HG03460 (cell line): Measurements from ENCODE around the gene SLC45A3.
"Not testable (repeated sequence)": the region's sequence is repeated elsewhere in the genome, so short reads cannot be mapped to it uniquely, and the experiment has no call there.

Experiments
- ATAC-seq: cut with Tn5 transposase; IDR thresholded peaks from one replicate; pipeline ENCODE4 v1.9.1; 2021; ENCODE audit not compliant: unreplicated experiment

The SLC45A3 gene

DNA sequence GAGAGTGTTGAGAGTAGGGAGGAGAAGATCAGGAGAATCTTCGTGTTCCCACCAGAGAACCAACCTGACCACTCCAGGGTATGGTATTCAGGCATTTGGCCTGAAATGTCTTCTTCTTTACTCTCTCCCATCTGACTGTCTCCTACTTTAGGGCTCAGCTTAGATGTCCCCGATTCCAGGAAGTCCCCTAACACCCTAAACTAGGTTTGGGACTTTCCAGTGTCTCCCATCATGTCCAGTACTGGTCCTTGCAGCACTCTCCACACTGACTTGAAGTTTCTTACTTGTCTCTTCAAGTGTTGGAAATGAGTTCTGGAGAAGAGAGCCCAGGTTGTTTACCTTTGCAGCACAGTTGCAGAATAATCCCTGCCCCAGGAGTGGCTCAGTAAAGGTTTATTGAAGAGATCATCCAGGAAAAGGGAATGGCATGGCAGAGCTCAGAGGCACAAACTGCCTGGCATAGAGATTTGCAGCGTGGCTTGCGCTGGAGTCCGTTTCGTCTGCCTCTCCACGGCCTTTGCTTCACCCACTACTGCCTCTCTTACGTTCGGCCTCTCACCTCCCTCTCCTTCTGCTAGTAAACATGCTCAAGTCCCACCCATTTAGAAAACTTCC is 42.3 kb downstream of the SLC45A3 start:
- no peak for ATAC-seq

GRCh38 chr1:205636732-205637131 is 43.6 kb downstream of the SLC45A3 start:
- no peak for ATAC-seq

DNA sequence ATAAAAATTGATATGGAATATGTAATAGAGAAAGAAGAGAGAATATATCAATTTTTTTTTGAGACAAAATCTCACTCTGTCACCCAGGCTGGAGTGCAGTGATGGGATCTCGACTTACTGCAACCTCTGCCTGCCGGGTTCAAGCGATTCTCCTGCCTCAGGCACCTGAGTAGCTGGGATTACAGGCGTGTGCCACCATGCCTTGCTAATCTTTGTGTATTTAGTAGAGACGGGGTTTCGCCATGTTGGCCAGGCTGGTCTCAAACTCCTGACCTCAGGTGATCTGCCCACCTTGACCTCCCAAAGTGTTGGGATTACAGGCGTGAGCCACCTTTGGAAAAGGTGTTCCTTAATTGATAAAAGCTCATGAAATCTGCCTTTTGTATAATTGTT is 44.2 kb downstream of the SLC45A3 start:
- not testable (repeated sequence) for ATAC-seq

GRCh38 chr1:205633421-205633976 is 46.8 kb downstream of the SLC45A3 start:
- ATAC-seq: no peak

DNA sequence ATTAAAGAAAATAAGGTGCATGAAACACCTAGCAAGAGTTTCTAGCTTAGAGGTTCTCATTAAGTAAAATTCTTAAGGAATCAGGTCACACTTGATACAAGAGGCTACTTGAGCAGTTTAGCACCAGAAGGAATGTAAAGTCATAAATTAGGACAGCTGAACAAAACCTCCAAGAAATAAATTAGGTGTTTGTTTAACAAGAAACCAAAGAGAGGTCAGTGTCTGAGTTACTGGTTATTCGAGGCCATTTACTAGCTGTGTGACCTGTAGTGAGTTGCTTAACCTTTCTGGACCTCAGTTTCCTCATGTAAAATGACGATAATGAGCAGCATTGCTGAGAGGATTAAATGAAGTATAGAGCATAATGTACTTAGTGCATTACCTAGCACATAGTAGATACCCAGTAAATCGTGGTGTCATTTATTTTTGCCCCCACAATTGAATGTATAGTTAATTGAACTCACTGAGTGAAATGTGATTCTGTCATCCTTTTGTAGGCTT is 47.6 kb downstream of the SLC45A3 start:
- no peak for ATAC-seq

DNA sequence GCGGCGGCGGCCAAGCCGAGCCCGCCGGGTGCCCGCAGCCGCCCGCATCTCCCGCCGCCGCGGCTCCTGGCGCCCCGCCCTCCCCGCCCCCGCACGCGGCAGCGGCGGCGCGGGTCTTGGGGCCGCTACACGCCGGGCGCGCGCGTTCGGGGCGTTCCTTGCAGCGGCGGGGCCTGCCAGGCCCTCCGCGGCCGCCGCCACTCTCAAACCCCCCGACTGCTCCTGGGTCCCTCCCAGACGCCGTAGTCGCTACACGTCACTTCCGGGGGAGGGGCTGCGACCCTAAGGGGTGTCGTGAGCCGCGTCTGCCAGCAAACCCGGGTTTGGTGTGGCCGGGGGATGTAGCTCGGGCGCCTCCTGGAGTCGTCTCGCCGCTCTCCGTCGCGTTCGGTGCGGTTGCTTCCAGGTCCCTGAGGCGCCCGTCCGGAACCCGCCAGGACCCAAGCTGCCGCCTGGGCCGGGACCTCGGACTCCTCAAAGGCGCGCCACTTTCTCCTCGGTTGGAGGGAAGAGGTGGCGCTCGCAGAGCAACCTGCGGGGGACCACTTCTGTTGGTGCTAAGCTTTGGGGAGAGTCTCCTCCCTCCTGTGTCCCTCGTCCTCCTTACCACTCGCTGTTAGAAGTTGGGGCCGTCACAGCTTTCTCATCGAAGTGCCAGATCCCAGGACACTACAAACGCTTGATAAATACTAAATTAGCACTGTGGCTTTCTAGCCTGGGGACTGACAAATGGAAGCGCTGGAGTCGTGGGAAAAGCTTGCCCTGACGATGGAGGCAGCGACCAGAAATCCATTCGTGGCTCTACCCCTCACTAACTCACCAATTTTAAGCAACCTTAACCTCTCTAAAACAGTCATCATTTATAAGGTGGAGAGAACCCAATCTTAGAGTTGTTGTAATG is 48.3 kb downstream of the SLC45A3 start, which contains the start of gene ELK4:
Gene ELK4 (minus strand): TSS at position 244 of the 901 bp plus-strand sequence. CDS start 8,129 bp downstream, outside the sequence.
- peak; percentile 75 for ATAC-seq

DNA sequence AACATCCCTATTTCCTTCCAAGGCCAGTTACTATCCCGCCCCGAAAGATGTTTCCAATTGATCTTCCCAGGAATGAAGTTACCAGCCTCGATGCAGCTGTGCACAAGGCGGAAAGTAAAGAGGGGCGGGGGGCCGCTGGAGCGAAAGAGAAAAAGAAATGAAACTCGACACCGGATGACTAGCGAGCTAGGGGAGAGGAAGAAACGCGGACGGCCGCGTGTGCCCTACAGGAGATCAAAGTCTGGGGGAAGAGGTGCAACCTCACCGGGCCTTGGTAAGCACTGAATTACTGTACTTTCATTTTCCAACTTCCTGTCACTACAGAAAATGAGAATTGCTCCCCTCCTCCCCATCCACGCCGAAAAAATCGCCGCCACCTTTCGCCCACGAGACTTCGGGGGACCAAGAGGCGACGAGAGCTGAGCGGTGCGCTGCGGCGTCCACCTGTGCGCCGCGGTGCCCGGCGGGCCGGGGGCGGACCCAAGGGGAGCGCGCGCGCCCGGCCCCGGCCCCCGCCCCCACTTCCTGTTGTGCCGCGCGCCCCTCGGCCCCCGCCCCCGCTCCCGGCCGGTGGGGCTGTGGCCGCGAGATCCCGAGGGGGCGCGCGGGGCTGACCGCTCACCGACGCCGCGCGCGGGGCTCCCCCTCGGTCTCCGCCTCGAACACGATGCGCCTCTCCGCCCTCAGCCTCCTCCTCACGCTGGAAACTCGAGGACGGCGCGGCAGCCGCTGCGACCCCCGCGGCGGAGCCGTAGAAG is 49.1 kb downstream of the SLC45A3 start:
- peak; percentile 63 for ATAC-seq

GRCh38 chr1:205630651-205631009 is 49.7 kb downstream of the SLC45A3 start:
- ATAC-seq: no peak

GRCh38 chr1:205630241-205630640 is 50.1 kb downstream of the SLC45A3 start:
- ATAC-seq: no peak

DNA sequence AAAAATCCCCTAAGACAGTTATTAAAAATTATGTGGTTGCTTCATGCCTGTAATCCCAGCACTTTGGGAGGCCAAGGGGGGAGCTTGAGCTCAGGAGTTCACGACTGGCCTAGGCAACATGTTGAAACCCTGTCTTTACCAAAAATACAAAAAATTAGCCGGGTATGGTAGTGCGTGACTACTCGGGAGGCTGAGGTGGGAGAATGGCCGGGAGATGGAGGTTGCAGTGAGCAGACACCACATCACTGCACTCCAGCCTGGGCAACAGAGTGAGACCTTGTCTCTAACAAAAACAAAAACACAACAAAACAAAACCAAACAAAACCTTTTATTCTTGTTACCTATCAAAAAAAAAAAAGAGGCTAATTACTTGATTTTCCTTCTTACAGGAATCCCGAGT is 50.6 kb downstream of the SLC45A3 start:
- ATAC-seq: no peak

DNA sequence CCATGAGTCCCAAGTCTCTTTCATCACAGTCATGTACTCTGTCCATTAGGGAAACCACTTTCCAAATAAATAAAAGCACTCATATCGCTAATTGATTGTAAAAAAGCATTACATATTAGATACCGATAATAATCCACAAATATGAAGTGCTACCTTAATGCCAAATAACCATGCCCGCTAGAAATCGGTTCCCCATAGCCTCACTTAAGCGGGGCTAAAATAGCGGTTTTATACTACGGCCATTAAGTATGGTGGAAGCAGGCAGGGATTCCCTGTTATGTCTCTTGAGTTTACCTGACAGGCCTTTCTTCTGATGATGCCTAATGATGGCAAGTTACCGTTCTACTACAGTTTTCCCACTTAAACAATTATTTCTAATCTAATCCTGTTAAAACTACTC is 52.4 kb downstream of the SLC45A3 start:
- ATAC-seq: no peak

GRCh38 chr1:205626216-205626615 is 54.1 kb downstream of the SLC45A3 start:
- ATAC-seq: no peak

DNA sequence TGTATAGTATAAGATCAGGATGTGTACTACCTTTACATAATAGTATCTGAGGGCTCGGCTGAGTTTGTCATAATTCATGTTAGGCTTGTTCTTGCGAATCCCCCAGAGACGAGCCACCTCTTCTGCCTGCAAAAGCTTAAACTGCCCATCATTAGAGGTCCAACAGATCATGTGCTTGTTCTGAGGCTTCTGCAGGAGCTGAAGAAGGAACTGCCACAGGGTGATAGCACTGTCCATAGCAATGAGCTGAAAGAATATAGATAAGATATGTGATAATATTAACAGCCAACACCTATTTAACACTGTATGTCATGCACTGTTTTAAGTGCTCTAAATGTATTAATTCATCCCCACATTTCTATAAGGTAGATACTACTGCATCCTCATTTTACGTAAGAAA is 56.7 kb downstream of the SLC45A3 start:
- no peak for ATAC-seq

- ATAC-seq: no peak
Observed at GRCh38 chr1:205620269-205620668, 60.0 kb downstream of the SLC45A3 start.

- no peak for ATAC-seq
Observed at GRCh38 chr1:205619376-205619775, 60.9 kb downstream of the SLC45A3 start.

DNA sequence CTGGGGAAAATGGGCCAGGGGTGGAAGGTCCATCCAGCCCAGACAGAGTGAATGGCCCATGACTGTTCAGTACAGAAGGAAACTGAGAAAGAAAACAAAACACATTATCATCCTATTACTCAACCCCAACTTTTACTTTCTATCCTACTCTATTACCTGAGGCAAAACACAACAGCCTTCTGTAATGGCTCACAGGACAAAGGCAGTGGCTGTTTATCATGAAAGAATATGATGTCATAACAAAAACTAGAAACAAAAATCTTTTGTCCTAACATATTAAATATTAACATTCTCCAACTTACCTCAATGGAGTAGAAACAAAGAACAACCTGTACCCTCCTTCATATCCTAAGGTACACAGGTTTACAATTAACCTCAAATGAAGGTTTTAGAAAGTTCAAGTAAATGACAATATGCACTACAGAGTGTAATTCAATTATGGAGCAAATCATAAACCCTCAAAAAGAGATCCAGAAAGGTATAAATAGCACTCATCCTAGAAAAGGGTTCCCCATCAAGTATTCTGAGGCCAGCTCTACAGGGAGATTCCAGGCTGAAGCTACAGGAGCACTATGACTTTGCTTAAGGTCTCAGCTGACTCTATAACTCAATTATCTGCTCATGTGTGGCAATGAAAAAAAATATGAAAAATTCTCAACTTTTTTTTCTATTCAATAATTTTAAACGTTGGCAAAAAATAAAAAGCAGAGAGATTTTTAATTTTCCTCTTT is 63.6 kb downstream of the SLC45A3 start:
- ATAC-seq: peak; percentile 86

- no peak for ATAC-seq
Observed at GRCh38 chr1:205615789-205616188, 64.5 kb downstream of the SLC45A3 start.

DNA sequence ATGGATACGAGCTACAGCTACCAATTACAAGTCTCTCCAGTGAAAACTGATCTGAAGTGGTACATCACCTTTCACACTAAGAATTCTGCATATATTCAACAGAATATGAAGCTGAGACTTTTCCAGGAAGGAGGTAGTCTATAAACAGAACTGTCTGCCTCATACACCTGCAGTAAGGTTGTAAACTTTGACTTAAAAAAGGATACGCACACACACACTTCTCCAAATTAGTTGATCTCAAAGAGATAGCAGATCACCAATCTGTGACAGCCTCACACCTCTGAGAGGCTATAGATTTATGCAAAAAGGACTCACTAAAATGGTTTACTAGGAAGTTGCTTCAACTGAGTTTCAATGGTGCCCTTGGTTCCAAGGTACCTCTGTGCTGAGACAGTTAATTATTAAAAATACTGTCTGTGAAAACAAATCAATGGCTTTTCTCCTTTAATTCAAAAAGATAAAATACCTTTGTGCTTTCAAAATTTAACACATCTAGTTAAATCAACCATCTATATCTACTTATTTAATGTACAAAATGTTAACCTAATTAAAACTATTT is 66.4 kb downstream of the SLC45A3 start:
- no peak for ATAC-seq

- no peak for ATAC-seq
Observed at GRCh38 chr1:205612556-205612955, 67.8 kb downstream of the SLC45A3 start.

- ATAC-seq: no peak
Observed at GRCh38 chr1:205612104-205612503, 68.2 kb downstream of the SLC45A3 start.
